Measurements from ENCODE around the gene ADSL. TPM values are rescaled to one million over a fixed set of nuclear protein-coding genes. Genes with fewer than 3 reads are reported as not detected.
"Not testable (repeated sequence)": the region's sequence is repeated elsewhere in the genome, so short reads cannot be mapped to it uniquely, and the experiment has no call there.

Gene ADSL
- total RNA-seq, 6 experiments from 2014 or later = 60.6 to 73.8 (median 70.9) TPM

- Mint-ChIP-seq H3K4me3 (no peak overlapping the region), H3K36me3 (ENCODE audit: low read depth) (peaks cover 40% of the 10 kb centered on the region), H3K27ac (no peak overlapping the region), H3K9me3 (no peaks in the 10 kb centered on the region), H3K4me1 (ENCODE audit: low read depth) (peaks cover 20% of the 10 kb centered on the region), H3K27me3 (ENCODE audit: insufficient read depth) (no peaks in the 10 kb centered on the region)
- no peak for DNase-seq
- TF ChIP-seq CTCF (IDR thresholded peaks at IDR 0.05) = no peak
Observed at GRCh38 chr22:40368016-40368415, 21.7 kb downstream of the ADSL start.

GRCh38 chr22:40368836-40369235 is 22.5 kb downstream of the ADSL start:
- Mint-ChIP-seq H3K4me3 (no peak overlapping the region), H3K27ac (no peak overlapping the region), H3K36me3 (ENCODE audit: low read depth) (peaks cover 33% of the 10 kb centered on the region)

GRCh38 chr22:40374567-40374966 is 28.3 kb downstream of the ADSL start:
- H3K27ac Mint-ChIP-seq = no peak overlapping the region
- no peak for DNase-seq
- no peak overlapping the region for H3K4me3 Mint-ChIP-seq
- peaks cover 32% of the 10 kb centered on the region for H3K4me1 Mint-ChIP-seq (ENCODE audit: low read depth)
- peaks cover 6% of the 10 kb centered on the region; the same call in 1 of the 2 replicates for H3K36me3 Mint-ChIP-seq (ENCODE audit: low read depth)
- no peaks in the 10 kb centered on the region; the same call in 1 of the 2 replicates for H3K27me3 Mint-ChIP-seq (ENCODE audit: insufficient read depth)
- H3K9me3 Mint-ChIP-seq = no peaks in the 10 kb centered on the region
- TF ChIP-seq CTCF (IDR thresholded peaks at IDR 0.05) = no peak

More at GRCh38 chr22:40368836-40369235, 22.5 kb downstream of the ADSL start:
- H3K4me1 Mint-ChIP-seq (ENCODE audit: low read depth) = peaks cover 16% of the 10 kb centered on the region
- no peak for DNase-seq
- no peaks in the 10 kb centered on the region for H3K27me3 Mint-ChIP-seq (ENCODE audit: insufficient read depth)
- no peak for TF ChIP-seq CTCF (IDR thresholded peaks at IDR 0.05)
- no peaks in the 10 kb centered on the region for H3K9me3 Mint-ChIP-seq

- Mint-ChIP-seq H3K9me3 (no peaks in the 10 kb centered on the region), H3K27ac (no peak overlapping the region), H3K4me1 (ENCODE audit: low read depth) (peaks cover 30% of the 10 kb centered on the region), H3K4me3 (no peak overlapping the region), H3K36me3 (ENCODE audit: low read depth) (peaks cover 4% of the 10 kb centered on the region; the same call in 1 of the 2 replicates), H3K27me3 (ENCODE audit: insufficient read depth) (no peaks in the 10 kb centered on the region; the same call in 1 of the 2 replicates)
- no peak for DNase-seq
- no peak for TF ChIP-seq CTCF (IDR thresholded peaks at IDR 0.05)
Observed at GRCh38 chr22:40376149-40376548, 29.8 kb downstream of the ADSL start.

- Mint-ChIP-seq H3K27ac (no peak overlapping the region), H3K27me3 (ENCODE audit: insufficient read depth) (no peaks in the 10 kb centered on the region; the same call in 1 of the 2 replicates), H3K9me3 (no peaks in the 10 kb centered on the region), H3K36me3 (ENCODE audit: low read depth) (no peaks in the 10 kb centered on the region; the same call in 1 of the 2 replicates), H3K4me1 (ENCODE audit: low read depth) (peaks cover 20% of the 10 kb centered on the region), H3K4me3 (no peak overlapping the region)
- TF ChIP-seq CTCF (IDR thresholded peaks at IDR 0.05) = no peak
- no peak for DNase-seq
Observed at GRCh38 chr22:40377931-40378330, 31.6 kb downstream of the ADSL start.

GRCh38 chr22:40378448-40378847 is 32.1 kb downstream of the ADSL start:
- not testable (repeated sequence) for H3K27ac Mint-ChIP-seq; DNase-seq; H3K9me3 Mint-ChIP-seq; H3K36me3 Mint-ChIP-seq (ENCODE audit: low read depth); H3K27me3 Mint-ChIP-seq (ENCODE audit: insufficient read depth); H3K4me3 Mint-ChIP-seq
- peaks cover 25% of the 10 kb centered on the region for H3K4me1 Mint-ChIP-seq (ENCODE audit: low read depth)
